Hepatocyte (in vitro differentiated cells): ENCODE data around the gene RHEX. TPM values are rescaled to one million over a fixed set of nuclear protein-coding genes. Genes with fewer than 3 reads are reported as not detected.

ENCODE experiments used
- DNase-seq: peaks from one replicate; pipeline ENCODE4 v3.0.0-alpha.2; 2016; ENCODE audit warnings: low spot score
- H2AFZ ChIP-seq: fragments of 200-600 bp; sonication (generic); 2 replicates; pipeline ENCODE4 v1.6.0; 2016; ENCODE audit warnings: antibody characterized with exemption, mild to moderate bottlenecking
- H3K27ac ChIP-seq: fragments of 200-600 bp; sonication (generic); 2 replicates; pipeline ENCODE4 v1.5.1; 2016; ENCODE audit warnings: mild to moderate bottlenecking
- H3K27me3 ChIP-seq: fragments of 200-600 bp; sonication (generic); 2 replicates; pipeline ENCODE4 v1.6.1; 2016
- H3K36me3 ChIP-seq: fragments of 200-600 bp; sonication (generic); replicated peaks from 2 replicates; pipeline ENCODE4 v1.5.1; 2016; ENCODE audit warnings: low read depth; ENCODE audit not compliant: insufficient read depth
- H3K4me1 ChIP-seq: fragments of 200-600 bp; sonication (generic); 2 replicates; pipeline ENCODE4 v1.5.1; 2016; ENCODE audit warnings: mild to moderate bottlenecking, moderate library complexity; ENCODE audit not compliant: insufficient read depth
- H3K4me2 ChIP-seq: fragments of 200-600 bp; sonication (generic); 2 replicates; pipeline ENCODE4 v1.6.0; 2016
- H3K4me3 ChIP-seq: fragments of 200-600 bp; sonication (generic); 2 replicates; pipeline ENCODE4 v1.5.1; 2016; ENCODE audit warnings: mild to moderate bottlenecking
- H3K79me2 ChIP-seq: fragments of 200-600 bp; sonication (generic); 2 replicates; pipeline ENCODE4 v1.6.0; 2017; ENCODE audit warnings: mild to moderate bottlenecking
- H3K9me2 ChIP-seq: fragments of 200-600 bp; sonication (generic); replicated peaks from 2 replicates; pipeline ENCODE4 v1.6.0; 2017; ENCODE audit warnings: mild to moderate bottlenecking; ENCODE audit not compliant: insufficient read depth
- H3K9me3 ChIP-seq: fragments of 200-600 bp; sonication (generic); 2 replicates; pipeline ENCODE4 v1.5.1; 2016; ENCODE audit warnings: low read depth, mild to moderate bottlenecking
- H4K20me1 ChIP-seq: fragments of 200-600 bp; sonication (generic); 2 replicates; pipeline ENCODE4 v1.6.0; 2016; ENCODE audit warnings: mild to moderate bottlenecking; ENCODE audit not compliant: insufficient read depth, poor library complexity, severe bottlenecking
- EZH2 ChIP-seq: fragments of 200-600 bp; sonication (generic); IDR thresholded peaks from 2 replicates; pipeline ENCODE4 v1.6.1; 2016; ENCODE audit warnings: antibody characterized with exemption, mild to moderate bottlenecking, borderline replicate concordance
- EZH2phosphoT487 ChIP-seq: fragments of 200-600 bp; sonication (generic); IDR thresholded peaks from one replicate; pipeline ENCODE4 v1.6.1; 2018; ENCODE audit warnings: antibody characterized with exemption, mild to moderate bottlenecking, low read depth, moderate library complexity; ENCODE audit not compliant: unreplicated experiment, severe bottlenecking
- WGBS: methylation state at CpG from one replicate; pipeline ENCODE4 v1.1.6; 2016; ENCODE audit warnings: low lambda C conversion rate; ENCODE audit errors: missing lambda C conversion rate; 5-methylcytosine and 5-hydroxymethylcytosine counted together
- polyA plus RNA-seq: library from polyadenylated mRNA; unstranded; fragments of >200 nt; fragmentation: Nextera tagmentation; extraction: Ambion mirVana; gene quantifications from 2 replicates; pipeline ENCODE4 v1.2.1, GENCODE V29; 2016
- total RNA-seq: library from RNA; depleted of rRNA; stranded (reverse); fragments of >200 nt; gene quantifications from 2 replicates; pipeline ENCODE4 v1.2.3, GENCODE V29; 2014
- TF ChIP-seq, protein P1 (sequence below): fragments of 200-600 bp; sonication (generic); IDR thresholded peaks from 2 replicates; pipeline ENCODE4 v1.5.1; 2016; ENCODE audit warnings: antibody characterized with exemption, mild to moderate bottlenecking; ENCODE audit not compliant: poor library complexity

RHEX gene
- total and polyA plus RNA-seq, 2 experiments from 2014 or later: 0.51 TPM; not detected in 1

DNA sequence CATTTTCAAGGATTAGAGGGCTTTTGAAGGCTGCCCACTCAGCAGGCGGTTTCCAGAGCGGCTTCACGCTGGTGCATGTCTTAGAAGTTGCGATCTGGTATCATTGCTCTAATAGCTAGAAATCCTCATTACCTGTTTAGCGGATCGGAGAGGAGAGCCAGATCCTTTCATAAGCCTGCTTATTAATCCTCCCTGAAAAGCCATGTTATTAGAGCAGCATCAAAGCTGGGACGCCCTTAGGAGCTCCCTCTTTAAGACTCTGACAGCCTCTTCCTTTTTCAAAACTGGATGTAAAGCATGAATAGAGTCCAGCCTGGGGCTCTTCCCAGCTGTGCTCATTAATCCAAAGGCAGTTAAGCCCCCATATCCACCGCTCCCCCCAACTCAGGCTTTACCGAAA lies 15.4 kb upstream of the RHEX start:
- TF ChIP-seq EZH2phosphoT487 (no peak), EZH2 (no peak)
- TF ChIP-seq, protein P1, sequence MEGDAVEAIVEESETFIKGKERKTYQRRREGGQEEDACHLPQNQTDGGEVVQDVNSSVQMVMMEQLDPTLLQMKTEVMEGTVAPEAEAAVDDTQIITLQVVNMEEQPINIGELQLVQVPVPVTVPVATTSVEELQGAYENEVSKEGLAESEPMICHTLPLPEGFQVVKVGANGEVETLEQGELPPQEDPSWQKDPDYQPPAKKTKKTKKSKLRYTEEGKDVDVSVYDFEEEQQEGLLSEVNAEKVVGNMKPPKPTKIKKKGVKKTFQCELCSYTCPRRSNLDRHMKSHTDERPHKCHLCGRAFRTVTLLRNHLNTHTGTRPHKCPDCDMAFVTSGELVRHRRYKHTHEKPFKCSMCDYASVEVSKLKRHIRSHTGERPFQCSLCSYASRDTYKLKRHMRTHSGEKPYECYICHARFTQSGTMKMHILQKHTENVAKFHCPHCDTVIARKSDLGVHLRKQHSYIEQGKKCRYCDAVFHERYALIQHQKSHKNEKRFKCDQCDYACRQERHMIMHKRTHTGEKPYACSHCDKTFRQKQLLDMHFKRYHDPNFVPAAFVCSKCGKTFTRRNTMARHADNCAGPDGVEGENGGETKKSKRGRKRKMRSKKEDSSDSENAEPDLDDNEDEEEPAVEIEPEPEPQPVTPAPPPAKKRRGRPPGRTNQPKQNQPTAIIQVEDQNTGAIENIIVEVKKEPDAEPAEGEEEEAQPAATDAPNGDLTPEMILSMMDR: no peak
- H3K79me2 ChIP-seq: no peaks in the 10 kb centered on the region
- H3K9me3 ChIP-seq: no peaks in the 10 kb centered on the region
- H3K27me3 ChIP-seq: no peaks in the 10 kb centered on the region
- H3K4me3 ChIP-seq: no peak overlapping the region
- 58% methylated on average over 9 of the region's 9 CpGs for WGBS
- no peaks in the 10 kb centered on the region for H3K9me2 ChIP-seq
- H3K27ac ChIP-seq: no peak overlapping the region
- H2AFZ ChIP-seq: no peak overlapping the region
- DNase-seq: no peak
- no peak overlapping the region for H3K4me2 ChIP-seq
- no peaks in the 10 kb centered on the region for H3K36me3 ChIP-seq
- H4K20me1 ChIP-seq: no peaks in the 10 kb centered on the region
- H3K4me1 ChIP-seq: no peaks in the 10 kb centered on the region

DNA sequence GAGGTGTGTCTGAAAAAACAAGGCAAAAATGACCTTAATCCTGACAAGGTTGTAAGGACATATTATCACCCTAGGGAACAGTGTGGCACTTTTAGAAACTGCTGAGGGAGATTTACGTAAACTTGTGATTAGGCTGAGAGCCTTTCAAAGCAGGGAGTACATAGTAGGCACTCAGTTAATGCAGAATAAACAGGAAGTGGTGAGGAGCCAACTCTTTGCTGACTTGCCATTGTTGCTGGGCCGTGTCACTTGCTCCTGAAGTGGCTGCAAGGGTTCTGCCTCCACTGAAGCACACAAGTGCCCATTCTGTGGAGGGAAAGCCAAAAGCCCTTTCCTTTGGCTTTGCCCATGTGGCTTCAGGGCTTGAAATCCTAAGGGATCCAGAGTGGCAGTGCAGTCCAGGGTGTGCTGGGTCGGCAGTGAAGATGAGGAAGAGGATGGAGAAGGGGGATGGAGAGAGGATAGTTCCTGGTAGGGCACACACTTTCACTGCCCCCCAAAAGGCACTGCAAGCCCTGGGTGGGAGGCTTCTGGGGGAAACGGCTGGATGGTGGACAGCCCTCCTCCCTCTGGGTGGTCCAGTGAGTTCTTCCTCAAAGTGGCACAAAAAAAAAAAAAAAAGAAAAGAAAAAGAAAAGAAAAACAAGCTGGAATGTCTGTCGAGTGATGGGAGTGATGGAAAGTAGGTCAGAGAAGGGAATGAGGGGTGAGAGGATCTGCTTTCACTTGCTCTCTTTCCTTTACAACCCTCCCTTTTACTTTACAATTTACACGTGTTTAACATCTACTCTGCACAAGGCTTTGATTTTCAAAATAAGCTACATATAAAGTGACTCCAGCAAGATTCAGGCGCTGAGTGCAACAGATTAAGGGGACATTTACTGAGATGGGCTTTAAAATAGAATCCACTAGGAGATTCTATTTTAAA lies 13.7 kb upstream of the RHEX start:
- Histone ChIP-seq H3K27me3 (no peaks in the 10 kb centered on the region), H3K27ac (no peak overlapping the region), H3K4me2 (no peak overlapping the region), H3K9me3 (no peaks in the 10 kb centered on the region), H3K4me1 (no peaks in the 10 kb centered on the region), H3K4me3 (no peak overlapping the region), H3K9me2 (no peaks in the 10 kb centered on the region), H3K36me3 (no peaks in the 10 kb centered on the region), H3K79me2 (no peaks in the 10 kb centered on the region), H2AFZ (no peak overlapping the region), H4K20me1 (no peaks in the 10 kb centered on the region)
- TF ChIP-seq EZH2: no peak
- TF ChIP-seq, protein P1: no peak
- TF ChIP-seq EZH2phosphoT487: no peak
- WGBS: 61% methylated on average over 7 of the region's 7 CpGs
- no peak for DNase-seq

DNA sequence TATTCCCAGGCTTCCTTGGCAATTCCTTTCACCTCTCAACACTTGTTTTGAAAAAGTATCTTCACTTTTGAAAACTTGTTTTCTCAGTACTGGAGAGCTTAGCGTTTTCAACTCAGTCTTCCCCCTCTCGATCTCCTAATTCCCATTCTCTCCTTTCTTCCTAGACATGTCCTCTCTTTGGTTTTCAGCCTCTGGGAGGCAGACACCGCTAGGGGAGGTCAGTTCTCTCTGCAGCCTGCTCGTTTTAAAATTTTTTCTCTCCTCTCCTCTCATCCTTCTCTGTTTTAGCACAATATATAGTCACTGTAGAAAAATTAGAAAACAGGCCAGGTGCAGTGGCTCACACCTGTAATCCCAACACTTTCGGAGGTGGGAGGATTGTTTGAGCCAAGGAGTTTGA lies 12.6 kb upstream of the RHEX start:
- H3K36me3 ChIP-seq: no peaks in the 10 kb centered on the region
- no peak overlapping the region for H3K4me3 ChIP-seq
- no peaks in the 10 kb centered on the region for H3K27me3 ChIP-seq
- TF ChIP-seq, protein P1: no peak
- no peak for TF ChIP-seq EZH2phosphoT487
- TF ChIP-seq EZH2: no peak
- H3K4me2 ChIP-seq: no peak overlapping the region
- H3K79me2 ChIP-seq: no peaks in the 10 kb centered on the region
- H4K20me1 ChIP-seq: no peaks in the 10 kb centered on the region
- no peak overlapping the region for H2AFZ ChIP-seq
- H3K27ac ChIP-seq: no peak overlapping the region
- no peaks in the 10 kb centered on the region for H3K4me1 ChIP-seq
- DNase-seq: no peak
- H3K9me2 ChIP-seq: no peaks in the 10 kb centered on the region
- H3K9me3 ChIP-seq: no peaks in the 10 kb centered on the region
- WGBS: 65% methylated on average over 5 of the region's 5 CpGs
